Breast epithelium (tissue), 4 donors: Measurements from ENCODE around the gene NAV1. TPM values are rescaled to one million over a fixed set of nuclear protein-coding genes. Genes with fewer than 3 reads are reported as not detected.

ENCODE experiments used
- DNase-seq, 2 donors: peaks; one replicate each; pipeline ENCODE4 v3.0.0-alpha.2; 2019; ENCODE audit warnings: low spot score in 2 of 2
- H3K27ac ChIP-seq, 2 donors: fragments of 200-600 bp; sonication (generic) in 1 of 2; one replicate each; pipeline ENCODE4 v1.5.1; 2016 to 2019; ENCODE audit warnings: mild to moderate bottlenecking in 1 of 2
- H3K27me3 ChIP-seq, 2 donors: fragments of 200-600 bp; sonication (generic) in 1 of 2; one replicate each; pipeline versions ENCODE4 v1.5.1 to v1.6.0; 2017 to 2019; ENCODE audit warnings: control low read depth in 1 of 2, mild to moderate bottlenecking in 1 of 2
- H3K36me3 ChIP-seq: fragments of 200-600 bp; one replicate; pipeline ENCODE4 v1.5.1; 2019
- H3K4me1 ChIP-seq, 2 donors: fragments of 200-600 bp; sonication (generic); one replicate each; pipeline ENCODE4 v1.5.1; 2016 to 2019; ENCODE audit warnings: control low read depth in 1 of 2
- H3K4me3 ChIP-seq, 3 donors: fragments of 200-600 bp; sonication (generic); 1 replicate in 2 of 3; 2 replicates in 1 of 3; pipeline ENCODE4 v1.5.1; 2016 to 2019; ENCODE audit warnings: mild to moderate bottlenecking in 3 of 3, moderate library complexity in 2 of 3
- H3K9me3 ChIP-seq, 2 donors: fragments of 200-600 bp; sonication (generic) in 1 of 2; one replicate each; pipeline ENCODE4 v1.5.1; 2016 to 2019; ENCODE audit warnings: control low read depth in 1 of 2
- CTCF ChIP-seq, 3 donors: fragments of 450-650 bp; IDR thresholded peaks; one replicate each; pipeline ENCODE4 v1.5.1; 2016 to 2017; ENCODE audit warnings: antibody characterized with exemption in 3 of 3, mild to moderate bottlenecking in 3 of 3, moderate library complexity in 3 of 3
- POLR2A ChIP-seq: fragments of 450-650 bp; IDR thresholded peaks from one replicate; pipeline ENCODE4 v1.6.1; 2016; ENCODE audit warnings: antibody characterized with exemption, mild to moderate bottlenecking, moderate library complexity
- POLR2AphosphoS5 ChIP-seq, 3 donors: sonication (generic); formaldehyde crosslinking; IDR thresholded peaks; one replicate each; pipeline ENCODE4 v1.6.1; 2017; ENCODE audit warnings: antibody characterized with exemption in 3 of 3
- intact Hi-C: fragments of 100-400 bp; cut with DNase I; formaldehyde crosslinking; loops from one replicate; pipeline ENCODE4 v1.15.1; 2023; ENCODE audit warnings: low total_unique reads
- total RNA-seq, 3 donors: library from RNA; depleted of rRNA; stranded (reverse); fragments of >200 nt; gene quantifications; one replicate each; pipeline ENCODE4 v1.1.0, GENCODE V29; 2016

The NAV1 gene
- total RNA-seq, 3 donors from 2014 or later, result 11.3 to 31.5 (median 22.7) TPM

GRCh38 chr1:201565771-201566528, 27.0 kb downstream of the NAV1 start:
- Histone ChIP-seq H3K4me3 (no peak overlapping the region), H3K4me1 (peaks cover 0 to 8% of the 10 kb centered on the region in 2 donors), H3K27me3 (no peaks in the 10 kb centered on the region), H3K9me3 (no peaks in the 10 kb centered on the region), H3K27ac (peak overlapping the region; percentile 7 to 38), H3K36me3 (no peaks in the 10 kb centered on the region)
- TF ChIP-seq POLR2AphosphoS5 (IDR thresholded peaks at IDR 0.05) (no peak), CTCF (IDR thresholded peaks at IDR 0.05) (no peak), POLR2A (no peak)
- no peak for DNase-seq
- intact Hi-C loops, result no loop called here

GRCh38 chr1:201566529-201566823, 27.5 kb downstream of the NAV1 start:
- DNase-seq, result no peak
- peaks cover 0 to 8% of the 10 kb centered on the region in 2 donors for H3K4me1 ChIP-seq
- no peak overlapping the region for H3K4me3 ChIP-seq
- intact Hi-C loops, result no loop called here
- H3K27ac ChIP-seq, result no peak overlapping the region
- no peaks in the 10 kb centered on the region for H3K9me3 ChIP-seq
- H3K27me3 ChIP-seq, result no peaks in the 10 kb centered on the region
- TF ChIP-seq POLR2A (no peak), CTCF (IDR thresholded peaks at IDR 0.05) (no peak), POLR2AphosphoS5 (IDR thresholded peaks at IDR 0.05) (no peak)
- H3K36me3 ChIP-seq, result no peaks in the 10 kb centered on the region

- Histone ChIP-seq H3K4me1 (peaks cover 0 to 8% of the 10 kb centered on the region in 2 donors), H3K9me3 (no peaks in the 10 kb centered on the region), H3K27me3 (no peaks in the 10 kb centered on the region), H3K36me3 (no peaks in the 10 kb centered on the region), H3K4me3 (no peak overlapping the region), H3K27ac (peak overlapping the region in 1 of 2 donors; percentile 9)
- intact Hi-C loops, result no loop called here
- TF ChIP-seq POLR2A, result no peak
- no peak for TF ChIP-seq POLR2AphosphoS5 (IDR thresholded peaks at IDR 0.05)
- no peak for TF ChIP-seq CTCF (IDR thresholded peaks at IDR 0.05)
- no peak for DNase-seq
Observed at GRCh38 chr1:201566933-201567801, 28.2 kb downstream of the NAV1 start.

GRCh38 chr1:201568265-201568664, 29.3 kb downstream of the NAV1 start:
- H3K36me3 ChIP-seq, result no peaks in the 10 kb centered on the region
- H3K9me3 ChIP-seq, result no peaks in the 10 kb centered on the region
- no peaks in the 10 kb centered on the region for H3K27me3 ChIP-seq
- TF ChIP-seq POLR2AphosphoS5 (IDR thresholded peaks at IDR 0.05) (no peak), POLR2A (no peak)
- H3K4me3 ChIP-seq, result no peak overlapping the region
- H3K27ac ChIP-seq, result no peak overlapping the region
- peaks cover 0 to under 1% of the 10 kb centered on the region in 2 donors for H3K4me1 ChIP-seq
- intact Hi-C loops, result no loop called here
- no peak for DNase-seq

GRCh38 chr1:201568859-201569294, 29.9 kb downstream of the NAV1 start:
- Histone ChIP-seq H3K9me3 (no peaks in the 10 kb centered on the region), H3K36me3 (no peaks in the 10 kb centered on the region), H3K27ac (no peak overlapping the region), H3K4me1 (no peaks in the 10 kb centered on the region), H3K4me3 (no peak overlapping the region), H3K27me3 (no peaks in the 10 kb centered on the region)
- TF ChIP-seq CTCF (IDR thresholded peaks at IDR 0.05) (no peak), POLR2A (no peak), POLR2AphosphoS5 (IDR thresholded peaks at IDR 0.05) (no peak)
- intact Hi-C loops, result no loop called here
- no peak for DNase-seq
